Body of pancreas (tissue), 4 donors: ENCODE data around the gene NRCAM. TPM values are rescaled to one million over a fixed set of nuclear protein-coding genes. Genes with fewer than 3 reads are reported as not detected.
A peak's percentile ranks its signal among the peaks of the same experiment; 100 is the strongest.

Experiments
- ATAC-seq: fragments of 150-250 bp; one replicate; pipeline ENCODE4 v1.9.1; 2016
- DNase-seq, 4 donors: peaks; one replicate each; pipeline ENCODE4 v3.0.0-alpha.2; 2019
- H3K27ac ChIP-seq, 4 donors: fragments of 200-600 bp; sonication (generic); 1 replicate in 3 of 4; 2 replicates in 1 of 4; pipeline versions ENCODE4 v1.5.1 to v1.6.1; 2016 to 2019; ENCODE audit warnings: mild to moderate bottlenecking in 1 of 4, mixed read lengths in 1 of 4, moderate library complexity in 1 of 4
- H3K27me3 ChIP-seq, 2 donors: fragments of 200-600 bp; sonication (generic); one replicate each; pipeline ENCODE4 v1.6.0; 2016; ENCODE audit warnings: mild to moderate bottlenecking in 1 of 2
- H3K36me3 ChIP-seq, 2 donors: fragments of 200-600 bp; sonication (generic); replicated peaks in 1 of 2; 2 replicates each; pipeline ENCODE4 v1.5.1; 2016; ENCODE audit warnings: low read depth in 2 of 2; ENCODE audit not compliant: insufficient read depth in 1 of 2
- H3K4me1 ChIP-seq: fragments of 200-600 bp; sonication (generic); one replicate; pipeline ENCODE4 v1.6.0; 2016
- H3K4me3 ChIP-seq, 2 donors: fragments of 200-600 bp; sonication (generic); 1 replicate in 1 of 2; 2 replicates in 1 of 2; pipeline ENCODE4 v1.5.1; 2016 to 2019
- H3K9me3 ChIP-seq, 3 donors: fragments of 200-600 bp; sonication (generic); 1 replicate in 2 of 3; 2 replicates in 1 of 3; pipeline ENCODE4 v1.5.1; 2016
- POLR2A ChIP-seq, 3 donors: fragments of 450-650 bp; IDR thresholded peaks; one replicate each; pipeline ENCODE4 v1.6.1; 2016; ENCODE audit warnings: antibody characterized with exemption in 3 of 3, mild to moderate bottlenecking in 2 of 3
- WGBS, 2 donors: methylation state at CpG; one replicate each; pipeline ENCODE4 v1.1.5; 2017; 5-methylcytosine and 5-hydroxymethylcytosine counted together
- intact Hi-C: fragments of 100-400 bp; cut with DNase I; formaldehyde crosslinking; loops from one replicate; pipeline ENCODE4 v1.15.1; 2023
- total RNA-seq, 2 donors: library from RNA; depleted of rRNA; stranded (reverse); fragments of >200 nt; gene quantifications; one replicate each; pipeline ENCODE4 v1.1.0, GENCODE V29; 2016
- TF ChIP-seq, protein P1 (sequence below), 7 experiments: fragments of 450-650 bp in 4 of 7; fragments of 200-600 bp in 3 of 7; sonication (generic) in 3 of 7; IDR thresholded peaks; one replicate each; pipeline ENCODE4 v1.5.1; 2016 to 2019; ENCODE audit warnings: antibody characterized with exemption in 7 of 7

Gene NRCAM
- total RNA-seq, 2 donors from 2014 or later = 39.4 to 49.8 TPM

DNA sequence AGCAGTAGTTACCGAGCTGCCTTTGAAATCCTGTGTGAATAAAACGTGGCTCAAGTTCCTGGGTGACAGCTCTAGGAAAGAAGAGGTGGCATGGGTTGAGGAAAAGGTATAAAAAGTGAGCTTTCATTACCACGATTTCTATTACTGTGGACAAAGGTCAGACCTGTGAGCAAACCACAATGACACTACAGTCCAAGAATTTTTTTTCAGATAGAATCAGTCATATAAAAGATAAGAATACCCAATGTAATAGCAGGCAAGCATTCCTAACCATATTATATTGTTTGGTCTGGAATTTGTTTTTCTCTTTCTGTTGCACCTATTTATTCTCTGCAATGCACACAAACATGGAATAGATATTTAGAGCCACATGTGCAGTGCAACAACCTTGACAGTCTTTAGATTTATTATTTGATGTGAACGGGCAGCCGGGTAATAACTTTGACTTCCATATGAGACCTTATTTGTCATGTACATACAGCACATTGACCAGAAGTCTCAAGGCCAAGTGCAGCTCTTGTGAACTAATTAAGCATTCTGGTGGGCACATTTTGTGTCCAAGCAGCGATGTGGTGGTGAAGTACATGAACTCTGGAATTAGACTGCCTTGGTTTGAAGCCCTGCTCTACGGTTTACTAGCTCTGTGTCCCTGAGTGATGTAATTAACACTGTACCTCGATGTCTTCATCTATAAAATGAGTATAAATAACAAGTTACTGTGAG lies 156.8 kb downstream of the NRCAM start:
- TF ChIP-seq, protein P1, sequence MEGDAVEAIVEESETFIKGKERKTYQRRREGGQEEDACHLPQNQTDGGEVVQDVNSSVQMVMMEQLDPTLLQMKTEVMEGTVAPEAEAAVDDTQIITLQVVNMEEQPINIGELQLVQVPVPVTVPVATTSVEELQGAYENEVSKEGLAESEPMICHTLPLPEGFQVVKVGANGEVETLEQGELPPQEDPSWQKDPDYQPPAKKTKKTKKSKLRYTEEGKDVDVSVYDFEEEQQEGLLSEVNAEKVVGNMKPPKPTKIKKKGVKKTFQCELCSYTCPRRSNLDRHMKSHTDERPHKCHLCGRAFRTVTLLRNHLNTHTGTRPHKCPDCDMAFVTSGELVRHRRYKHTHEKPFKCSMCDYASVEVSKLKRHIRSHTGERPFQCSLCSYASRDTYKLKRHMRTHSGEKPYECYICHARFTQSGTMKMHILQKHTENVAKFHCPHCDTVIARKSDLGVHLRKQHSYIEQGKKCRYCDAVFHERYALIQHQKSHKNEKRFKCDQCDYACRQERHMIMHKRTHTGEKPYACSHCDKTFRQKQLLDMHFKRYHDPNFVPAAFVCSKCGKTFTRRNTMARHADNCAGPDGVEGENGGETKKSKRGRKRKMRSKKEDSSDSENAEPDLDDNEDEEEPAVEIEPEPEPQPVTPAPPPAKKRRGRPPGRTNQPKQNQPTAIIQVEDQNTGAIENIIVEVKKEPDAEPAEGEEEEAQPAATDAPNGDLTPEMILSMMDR (IDR thresholded peaks at IDR 0.05) = no peak
- no peak for TF ChIP-seq POLR2A (IDR thresholded peaks at IDR 0.05)
- Histone ChIP-seq H3K27ac (peak overlapping the region in 3 of 4 donors; percentile 21 to 36 (median 24)), H3K4me3 (no peak overlapping the region), H3K36me3 (no peaks in the 10 kb centered on the region), H3K9me3 (no peaks in the 10 kb centered on the region), H3K4me1 (peaks cover 21% of the 10 kb centered on the region), H3K27me3 (no peaks in the 10 kb centered on the region)
- intact Hi-C loops = no loop called here
- 35 to 36% methylated on average over 8 of the region's 8 CpGs for WGBS, 2 donors
- ATAC-seq = peak; percentile 91
- no peak for DNase-seq

GRCh38 chr7:108296911-108297310 lies 159.3 kb downstream of the NRCAM start:
- H3K4me1 ChIP-seq = peaks cover 27% of the 10 kb centered on the region
- no peak overlapping the region for H3K4me3 ChIP-seq
- DNase-seq (no peak), ATAC-seq (no peak)
- H3K9me3 ChIP-seq = no peaks in the 10 kb centered on the region
- no peak overlapping the region for H3K27ac ChIP-seq
- H3K27me3 ChIP-seq = no peaks in the 10 kb centered on the region
- intact Hi-C loops = no loop called here
- no peak for TF ChIP-seq POLR2A (IDR thresholded peaks at IDR 0.05)
- TF ChIP-seq, protein P1 (IDR thresholded peaks at IDR 0.05) = no peak
- no peaks in the 10 kb centered on the region for H3K36me3 ChIP-seq
- 51 to 52% methylated on average over 3 of the region's 3 CpGs for WGBS, 2 donors

DNA sequence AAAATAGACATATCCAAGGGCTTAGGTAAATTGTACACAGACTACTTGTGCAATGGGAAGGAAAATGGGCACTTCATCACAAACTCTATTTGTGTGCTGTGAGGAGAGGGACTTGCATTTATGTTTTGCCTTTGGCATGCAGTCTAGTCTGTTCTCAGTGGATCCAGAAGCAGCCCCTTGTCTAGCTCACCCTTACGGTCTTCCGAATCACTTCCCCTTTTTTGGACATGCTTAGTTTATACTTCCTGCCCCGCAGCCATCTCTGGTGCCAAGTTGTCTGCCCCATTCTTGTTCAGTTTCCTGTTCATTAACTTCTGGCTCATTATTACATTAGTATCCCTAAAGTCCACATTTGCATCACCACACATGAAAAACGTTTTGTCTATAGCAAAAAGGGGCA lies 161.6 kb downstream of the NRCAM start:
- TF ChIP-seq, protein P1 (IDR thresholded peaks at IDR 0.05) = no peak
- TF ChIP-seq POLR2A (IDR thresholded peaks at IDR 0.05) = no peak
- 64 to 85% methylated on average over 4 of the region's 4 CpGs for WGBS, 2 donors
- no peak for DNase-seq
- Histone ChIP-seq H3K27ac (no peak overlapping the region), H3K27me3 (no peaks in the 10 kb centered on the region), H3K4me3 (no peak overlapping the region), H3K4me1 (peaks cover 43% of the 10 kb centered on the region), H3K36me3 (no peaks in the 10 kb centered on the region), H3K9me3 (no peaks in the 10 kb centered on the region)
- no peak for ATAC-seq
- intact Hi-C loops = no loop called here

GRCh38 chr7:108293149-108293612 lies 163.1 kb downstream of the NRCAM start:
- no peak for ATAC-seq
- intact Hi-C loops = no loop called here
- no peak for TF ChIP-seq POLR2A (IDR thresholded peaks at IDR 0.05)
- TF ChIP-seq, protein P1 (IDR thresholded peaks at IDR 0.05) = no peak
- Histone ChIP-seq H3K27me3 (no peaks in the 10 kb centered on the region), H3K27ac (no peak overlapping the region), H3K36me3 (no peaks in the 10 kb centered on the region), H3K4me3 (no peak overlapping the region), H3K4me1 (peaks cover 43% of the 10 kb centered on the region), H3K9me3 (no peaks in the 10 kb centered on the region)
- no peak for DNase-seq
- 77 to 80% methylated on average over 7 of the region's 7 CpGs for WGBS, 2 donors

DNA sequence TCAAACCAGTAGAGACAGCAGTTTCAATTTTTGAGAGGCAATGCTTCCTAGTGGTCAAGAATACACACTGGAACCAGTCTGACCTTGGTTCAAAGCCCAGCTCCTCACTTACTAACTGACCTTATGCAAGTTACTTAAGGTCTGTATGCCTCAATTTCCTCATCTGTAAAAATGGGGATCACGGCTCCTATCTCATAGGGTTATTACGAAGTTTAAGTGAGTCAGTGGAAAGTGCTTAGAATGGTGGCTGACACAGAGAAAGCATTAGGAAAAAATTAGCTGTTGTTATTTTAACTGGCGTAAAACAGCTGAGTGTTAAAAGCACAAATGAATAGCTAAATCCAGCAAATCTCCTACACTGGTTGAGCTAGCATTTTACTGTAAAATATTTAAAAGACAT lies 163.7 kb downstream of the NRCAM start:
- intact Hi-C loops = no loop called here
- Histone ChIP-seq H3K4me1 (peaks cover 43% of the 10 kb centered on the region), H3K27ac (no peak overlapping the region), H3K9me3 (no peaks in the 10 kb centered on the region), H3K36me3 (no peaks in the 10 kb centered on the region), H3K27me3 (no peaks in the 10 kb centered on the region), H3K4me3 (no peak overlapping the region)
- ATAC-seq (no peak), DNase-seq (no peak)
- TF ChIP-seq, protein P1 (IDR thresholded peaks at IDR 0.05) = no peak
- no peak for TF ChIP-seq POLR2A (IDR thresholded peaks at IDR 0.05)
- WGBS, 2 donors = 63 to 90% methylated on average over 3 of the region's 3 CpGs
